Ureter (tissue), 1 donor: ENCODE data around the gene ACSS1. TPM values are rescaled to one million over a fixed set of nuclear protein-coding genes. Genes with fewer than 3 reads are reported as not detected.
"Not testable (repeated sequence)": the region's sequence is repeated elsewhere in the genome, so short reads cannot be mapped to it uniquely, and the experiment has no call there.

Experiments
- DNase-seq: peaks from one replicate; pipeline ENCODE4 v3.0.0-alpha.2; 2020; ENCODE audit warnings: low spot score
- total RNA-seq: library from RNA; stranded (reverse); gene quantifications from one replicate; pipeline ENCODE4 v1.2.4, GENCODE V29; 2023
- donor health status: DM: yes; HTN: yes; CAD: no.

ACSS1 gene
- total RNA-seq, 1 donor from 2014 or later: 33.7 TPM

- DNase-seq: peak; percentile 34
Observed at GRCh38 chr20:25013478-25014380, 44.2 kb downstream of the ACSS1 start.

GRCh38 chr20:25012616-25013189, 45.2 kb downstream of the ACSS1 start:
- peak; percentile 34 for DNase-seq

GRCh38 chr20:25011831-25012241, 46.1 kb downstream of the ACSS1 start:
- no peak for DNase-seq

GRCh38 chr20:25011261-25011660, 46.7 kb downstream of the ACSS1 start:
- peak; percentile 34 for DNase-seq

GRCh38 chr20:25009218-25010145, 48.5 kb downstream of the ACSS1 start:
- peak; percentile 22 for DNase-seq

- DNase-seq: peak; percentile 35
Observed at GRCh38 chr20:25008388-25009217, 49.3 kb downstream of the ACSS1 start.

- DNase-seq: peak; percentile 41
Observed at GRCh38 chr20:25007491-25008305, 50.2 kb downstream of the ACSS1 start.

GRCh38 chr20:25006431-25007167, 51.3 kb downstream of the ACSS1 start:
- peak; percentile 37 for DNase-seq

GRCh38 chr20:25005661-25006060, 52.3 kb downstream of the ACSS1 start:
- DNase-seq: peak; percentile 18

GRCh38 chr20:25005220-25005619, 52.7 kb downstream of the ACSS1 start:
- peak; percentile 57 for DNase-seq

- DNase-seq: no peak
Observed at GRCh38 chr20:25003002-25003401, 54.9 kb downstream of the ACSS1 start.

- not testable (repeated sequence) for DNase-seq
Observed at GRCh38 chr20:25001323-25001722, 56.6 kb downstream of the ACSS1 start.

- DNase-seq: peak; percentile 85
Observed at GRCh38 chr20:25000268-25000801, 57.6 kb downstream of the ACSS1 start.

GRCh38 chr20:24999568-24999967, 58.4 kb downstream of the ACSS1 start:
- peak; percentile 36 for DNase-seq

- DNase-seq: peak; percentile 31
Observed at GRCh38 chr20:24998631-24999445, 59.1 kb downstream of the ACSS1 start.

- DNase-seq: no peak
Observed at GRCh38 chr20:24998121-24998520, 59.8 kb downstream of the ACSS1 start.

GRCh38 chr20:24996449-24997377, 61.2 kb downstream of the ACSS1 start:
- peak; percentile 18 for DNase-seq
